H4 (cell line): Measurements from ENCODE around the gene DIP2C. TPM values are rescaled to one million over a fixed set of nuclear protein-coding genes. Genes with fewer than 3 reads are reported as not detected.
"Not testable (repeated sequence)": the region's sequence is repeated elsewhere in the genome, so short reads cannot be mapped to it uniquely, and the experiment has no call there.

Experiments
- DNase-seq: peaks from one replicate; pipeline ENCODE4 v3.0.0-alpha.2; 2015; ENCODE audit warnings: low spot score
- total RNA-seq: library from RNA; depleted of rRNA; stranded (reverse); fragments of >200 nt; shearing (Covaris generic); gene quantifications from 2 replicates; pipeline ENCODE4 v1.2.3, GENCODE V29; 2014

DIP2C gene
- total RNA-seq, 1 experiment from 2014 or later = 2.3 TPM

GRCh38 chr10:597976-598375 lies 91.5 kb downstream of the DIP2C start:
- DNase-seq = no peak

- no peak for DNase-seq
Observed at GRCh38 chr10:596725-597345, 92.6 kb downstream of the DIP2C start.

- not testable (repeated sequence) for DNase-seq
Observed at GRCh38 chr10:596131-596530, 93.3 kb downstream of the DIP2C start.

- no peak for DNase-seq
Observed at GRCh38 chr10:595473-595872, 94.0 kb downstream of the DIP2C start.

- DNase-seq = no peak
Observed at GRCh38 chr10:594584-595270, 94.7 kb downstream of the DIP2C start.

GRCh38 chr10:593901-594457 lies 95.5 kb downstream of the DIP2C start:
- DNase-seq = no peak

GRCh38 chr10:593421-593820 lies 96.0 kb downstream of the DIP2C start:
- DNase-seq = no peak

GRCh38 chr10:593016-593415 lies 96.5 kb downstream of the DIP2C start:
- no peak for DNase-seq

- DNase-seq = no peak
Observed at GRCh38 chr10:591646-592045, 97.8 kb downstream of the DIP2C start.

- no peak for DNase-seq
Observed at GRCh38 chr10:590721-591120, 98.7 kb downstream of the DIP2C start.

- no peak for DNase-seq
Observed at GRCh38 chr10:589961-590680, 99.3 kb downstream of the DIP2C start.

- DNase-seq = no peak
Observed at GRCh38 chr10:588246-589165, 101.0 kb downstream of the DIP2C start.

- DNase-seq = no peak
Observed at GRCh38 chr10:586716-587115, 102.8 kb downstream of the DIP2C start.

GRCh38 chr10:586151-586550 lies 103.3 kb downstream of the DIP2C start:
- no peak for DNase-seq

GRCh38 chr10:585502-585901 lies 104.0 kb downstream of the DIP2C start:
- DNase-seq = no peak

- not testable (repeated sequence) for DNase-seq
Observed at GRCh38 chr10:584497-585290, 104.8 kb downstream of the DIP2C start.

- no peak for DNase-seq
Observed at GRCh38 chr10:583433-583832, 106.0 kb downstream of the DIP2C start.

- no peak for DNase-seq
Observed at GRCh38 chr10:581776-582330, 107.6 kb downstream of the DIP2C start.

- no peak for DNase-seq
Observed at GRCh38 chr10:580778-581177, 108.7 kb downstream of the DIP2C start.

GRCh38 chr10:576130-576465 lies 113.4 kb downstream of the DIP2C start:
- no peak for DNase-seq
